22Rv1 (cell line): ENCODE results near the gene AGAP1.

Experiments used
- ZFX ChIP-seq: fragments of 450-650 bp; IDR thresholded peaks from 2 replicates; pipeline ENCODE4 v1.6.1; 2017; ENCODE audit warnings: antibody characterized with exemption, borderline replicate concordance
- TF ChIP-seq, protein P1 (sequence below): fragments of 450-650 bp; IDR thresholded peaks from 2 replicates; pipeline ENCODE4 v1.5.1; 2017; ENCODE audit warnings: mild to moderate bottlenecking

DNA sequence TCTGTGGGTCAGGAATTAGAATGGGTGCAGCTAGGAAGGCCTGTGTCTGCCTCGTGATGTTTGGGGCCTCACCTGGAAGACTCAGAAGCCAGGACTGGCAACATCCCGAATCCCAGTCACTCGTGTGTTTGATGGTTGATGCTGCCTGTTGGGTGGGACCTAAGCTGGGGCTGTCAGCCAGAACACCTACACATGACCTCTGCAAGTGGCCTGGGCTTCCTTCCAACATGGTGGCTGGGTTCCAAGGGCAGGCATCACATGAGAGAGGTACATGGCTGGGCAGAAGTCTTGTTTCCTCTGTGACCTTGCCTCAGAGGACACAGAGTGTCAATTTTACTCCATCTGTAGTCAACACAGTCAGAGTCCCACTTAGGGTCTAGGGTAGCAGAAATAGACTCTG, 496.5 kb downstream of the AGAP1 start:
- TF ChIP-seq, protein P1, sequence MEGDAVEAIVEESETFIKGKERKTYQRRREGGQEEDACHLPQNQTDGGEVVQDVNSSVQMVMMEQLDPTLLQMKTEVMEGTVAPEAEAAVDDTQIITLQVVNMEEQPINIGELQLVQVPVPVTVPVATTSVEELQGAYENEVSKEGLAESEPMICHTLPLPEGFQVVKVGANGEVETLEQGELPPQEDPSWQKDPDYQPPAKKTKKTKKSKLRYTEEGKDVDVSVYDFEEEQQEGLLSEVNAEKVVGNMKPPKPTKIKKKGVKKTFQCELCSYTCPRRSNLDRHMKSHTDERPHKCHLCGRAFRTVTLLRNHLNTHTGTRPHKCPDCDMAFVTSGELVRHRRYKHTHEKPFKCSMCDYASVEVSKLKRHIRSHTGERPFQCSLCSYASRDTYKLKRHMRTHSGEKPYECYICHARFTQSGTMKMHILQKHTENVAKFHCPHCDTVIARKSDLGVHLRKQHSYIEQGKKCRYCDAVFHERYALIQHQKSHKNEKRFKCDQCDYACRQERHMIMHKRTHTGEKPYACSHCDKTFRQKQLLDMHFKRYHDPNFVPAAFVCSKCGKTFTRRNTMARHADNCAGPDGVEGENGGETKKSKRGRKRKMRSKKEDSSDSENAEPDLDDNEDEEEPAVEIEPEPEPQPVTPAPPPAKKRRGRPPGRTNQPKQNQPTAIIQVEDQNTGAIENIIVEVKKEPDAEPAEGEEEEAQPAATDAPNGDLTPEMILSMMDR, result no peak
- TF ChIP-seq ZFX, result no peak
